ENCODE results near the gene FCGR3B.
"Not testable (repeated sequence)": the region's sequence is repeated elsewhere in the genome, so short reads cannot be mapped to it uniquely, and the experiment has no call there.

Gene FCGR3B

GRCh38 chr1:161576676-161577075, 54.3 kb downstream of the FCGR3B start:
- not testable (repeated sequence) for H4K20me1 ChIP-seq (ENCODE audit: insufficient read depth); H3K36me3 ChIP-seq (ENCODE audit: insufficient read depth); H3K4me3 ChIP-seq (IDR thresholded peaks at IDR 0.05; ENCODE audit: insufficient read depth, low read depth, low read length); H3K27me3 ChIP-seq (ENCODE audit: insufficient read depth, low read depth); H3K27ac ChIP-seq; H3K4me1 ChIP-seq (ENCODE audit: low read depth, poor library complexity, severe bottlenecking); H2AFZ ChIP-seq (ENCODE audit: low read depth); H3K79me2 ChIP-seq (ENCODE audit: insufficient read depth, low read depth); H3K9ac ChIP-seq; H3K4me2 ChIP-seq
